OCI-LY7 (cell line): ENCODE data around the gene CIROP. TPM values are rescaled to one million over a fixed set of nuclear protein-coding genes. Genes with fewer than 3 reads are reported as not detected.

Experiments used
- BruUV-seq: library from RNA; stranded (reverse); fragments of 400-500 nt; replicated peaks from 2 replicates; lab custom pipeline; 2021; lab: Mats Ljungman, UMichigan
- CTCF ChIA-PET: fragments of 300-600 bp; sonication (Branson Sonifier 250); formaldehyde crosslinking; loops from one replicate; lab custom pipeline; 2022; ENCODE audit warnings: antibody characterized with exemption; ENCODE audit not compliant: unreplicated experiment; lab: Charles Lee
- POLR2A ChIA-PET: fragments of 300-600 bp; sonication (Branson Sonifier 250); formaldehyde crosslinking; loops from one replicate; lab custom pipeline; 2022; ENCODE audit warnings: antibody characterized with exemption; lab: Charles Lee
- DNase-seq: peaks from one replicate; pipeline ENCODE4 v3.0.0-alpha.2; 2015; ENCODE audit warnings: low spot score
- H2AFZ ChIP-seq: fragments of 200-600 bp; sonication (generic), shearing (Covaris generic); 2 replicates; pipeline ENCODE4 v1.6.1; 2014; ENCODE audit warnings: mild to moderate bottlenecking, antibody characterized with exemption, low read length, moderate library complexity
- H3K27ac ChIP-seq: fragments of 200-600 bp; sonication (generic); 2 replicates; pipeline ENCODE4 v1.5.1; 2014; ENCODE audit warnings: mixed run types, low read depth, mild to moderate bottlenecking, moderate library complexity, low read length, inconsistent platforms; ENCODE audit not compliant: poor library complexity, severe bottlenecking
- H3K36me3 ChIP-seq: fragments of 200-600 bp; sonication (generic); 2 replicates; pipeline ENCODE4 v1.6.1; 2014; ENCODE audit warnings: mild to moderate bottlenecking, antibody characterized with exemption, low read length, moderate library complexity, mixed read lengths; ENCODE audit not compliant: insufficient read depth
- H3K4me1 ChIP-seq: fragments of 200-600 bp; sonication (generic); 2 replicates; pipeline ENCODE4 v1.5.1; 2014; ENCODE audit warnings: mild to moderate bottlenecking, low read length; ENCODE audit not compliant: insufficient read depth, poor library complexity, severe bottlenecking
- H3K4me2 ChIP-seq: fragments of 200-600 bp; sonication (generic); 2 replicates; pipeline ENCODE4 v1.6.1; 2014; ENCODE audit warnings: mild to moderate bottlenecking, low read length
- H3K4me3 ChIP-seq: fragments of 200-600 bp; sonication (generic); 2 replicates; pipeline ENCODE4 v1.5.1; 2014; ENCODE audit warnings: mild to moderate bottlenecking, low read depth, low read length; ENCODE audit not compliant: poor library complexity, severe bottlenecking
- H3K79me2 ChIP-seq: fragments of 200-600 bp; sonication (generic); 2 replicates; pipeline ENCODE4 v1.6.1; 2016; ENCODE audit warnings: low read depth, mild to moderate bottlenecking, low read length, moderate library complexity, mixed read lengths; ENCODE audit not compliant: insufficient read depth
- H3K9me2 ChIP-seq: fragments of 200-600 bp; sonication (generic); 2 replicates; pipeline ENCODE4 v1.6.1; 2016; ENCODE audit warnings: mild to moderate bottlenecking, low read length, mixed read lengths; ENCODE audit not compliant: insufficient read depth
- H3K9me3 ChIP-seq: fragments of 200-600 bp; sonication (generic); 2 replicates; pipeline ENCODE4 v1.6.1; 2014; ENCODE audit warnings: mild to moderate bottlenecking, mixed run types, low read length, mixed read lengths
- H4K20me1 ChIP-seq: fragments of 200-600 bp; sonication (generic); 2 replicates; pipeline ENCODE4 v1.6.1; 2014; ENCODE audit warnings: mild to moderate bottlenecking, antibody characterized with exemption, low read length, moderate library complexity, mixed read lengths; ENCODE audit not compliant: insufficient read depth
- EZH2phosphoT487 ChIP-seq: fragments of 200-600 bp; sonication (generic); IDR thresholded peaks from 2 replicates; pipeline ENCODE4 v1.6.1; 2018; ENCODE audit warnings: low read depth, borderline replicate concordance, mild to moderate bottlenecking, mixed run types, antibody characterized with exemption, low read length, moderate library complexity, mixed read lengths
- intact Hi-C: fragments of 100-400 bp; cut with micrococcal nuclease; formaldehyde crosslinking; loops from one replicate; pipeline ENCODE4 v1.10.0; 2022; ENCODE audit not compliant: unreplicated experiment
- total RNA-seq, 2 experiments: library from RNA; depleted of rRNA in 1 of 2; stranded (reverse); fragments of >200 nt in 1 of 2; shearing (Covaris generic) in 1 of 2; gene quantifications; 2 replicates each; pipeline ENCODE4 v1.2.3, GENCODE V29; 2014 to 2022
- TF ChIP-seq, protein P1 (sequence below): fragments of 200-600 bp; sonication (generic); conservative IDR thresholded peaks from 2 replicates; pipeline ENCODE4 v1.5.1; 2014; ENCODE audit warnings: mild to moderate bottlenecking, antibody characterized with exemption, low read length, moderate library complexity, mixed read lengths

CIROP gene
- total RNA-seq, 2 experiments from 2014 or later = not detected

DNA sequence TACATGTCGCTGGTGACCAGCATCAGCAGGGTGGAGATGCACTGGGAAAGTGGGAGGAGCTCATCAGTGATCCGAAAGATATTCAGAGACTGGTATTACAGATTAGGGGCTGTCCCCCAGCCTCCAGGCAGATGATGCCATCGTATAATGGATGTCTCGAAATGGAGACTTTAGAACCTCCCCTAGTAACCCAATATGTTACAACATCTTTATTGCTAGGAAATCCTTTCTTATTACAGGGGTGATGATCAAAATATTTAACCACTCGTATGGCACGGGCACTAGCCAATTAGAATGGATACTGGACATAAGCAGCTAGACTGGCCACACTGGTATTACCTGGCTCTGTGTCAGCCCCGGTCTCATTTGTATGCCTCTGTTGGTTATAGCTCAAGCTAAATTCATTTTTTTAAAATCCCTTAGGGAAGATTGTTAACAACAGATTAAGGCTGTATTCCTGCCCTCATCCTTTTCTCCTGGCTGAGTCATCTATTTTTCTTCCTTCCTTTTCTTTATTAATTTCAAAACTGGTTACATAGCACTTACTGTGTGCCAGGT, 25.0 kb upstream of the CIROP start:
- no TSS peak for BruUV-seq
- Histone ChIP-seq H3K9me3 (no peaks in the 10 kb centered on the region), H3K4me2 (no peak overlapping the region), H4K20me1 (no peaks in the 10 kb centered on the region), H3K9me2 (no peaks in the 10 kb centered on the region), H3K4me3 (no peak overlapping the region), H2AFZ (no peak overlapping the region), H3K4me1 (peaks cover 6% of the 10 kb centered on the region), H3K79me2 (no peaks in the 10 kb centered on the region), H3K36me3 (no peaks in the 10 kb centered on the region), H3K27ac (no peak overlapping the region)
- intact Hi-C loops = no loop called here
- TF ChIP-seq, protein P1, sequence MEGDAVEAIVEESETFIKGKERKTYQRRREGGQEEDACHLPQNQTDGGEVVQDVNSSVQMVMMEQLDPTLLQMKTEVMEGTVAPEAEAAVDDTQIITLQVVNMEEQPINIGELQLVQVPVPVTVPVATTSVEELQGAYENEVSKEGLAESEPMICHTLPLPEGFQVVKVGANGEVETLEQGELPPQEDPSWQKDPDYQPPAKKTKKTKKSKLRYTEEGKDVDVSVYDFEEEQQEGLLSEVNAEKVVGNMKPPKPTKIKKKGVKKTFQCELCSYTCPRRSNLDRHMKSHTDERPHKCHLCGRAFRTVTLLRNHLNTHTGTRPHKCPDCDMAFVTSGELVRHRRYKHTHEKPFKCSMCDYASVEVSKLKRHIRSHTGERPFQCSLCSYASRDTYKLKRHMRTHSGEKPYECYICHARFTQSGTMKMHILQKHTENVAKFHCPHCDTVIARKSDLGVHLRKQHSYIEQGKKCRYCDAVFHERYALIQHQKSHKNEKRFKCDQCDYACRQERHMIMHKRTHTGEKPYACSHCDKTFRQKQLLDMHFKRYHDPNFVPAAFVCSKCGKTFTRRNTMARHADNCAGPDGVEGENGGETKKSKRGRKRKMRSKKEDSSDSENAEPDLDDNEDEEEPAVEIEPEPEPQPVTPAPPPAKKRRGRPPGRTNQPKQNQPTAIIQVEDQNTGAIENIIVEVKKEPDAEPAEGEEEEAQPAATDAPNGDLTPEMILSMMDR = no peak
- TF ChIP-seq EZH2phosphoT487 = no peak
- no peak for DNase-seq
- CTCF ChIA-PET = interaction anchor here (2.1 kb wide), 1 partner anchor 9 kb away, joined by 8 read pairs; no protein-coding TSS in a partner anchor
- POLR2A ChIA-PET = interaction anchor here (0.6 kb wide), 2 partner anchors 35 to 48 kb away, joined by 3 read pairs; no protein-coding TSS in a partner anchor

DNA sequence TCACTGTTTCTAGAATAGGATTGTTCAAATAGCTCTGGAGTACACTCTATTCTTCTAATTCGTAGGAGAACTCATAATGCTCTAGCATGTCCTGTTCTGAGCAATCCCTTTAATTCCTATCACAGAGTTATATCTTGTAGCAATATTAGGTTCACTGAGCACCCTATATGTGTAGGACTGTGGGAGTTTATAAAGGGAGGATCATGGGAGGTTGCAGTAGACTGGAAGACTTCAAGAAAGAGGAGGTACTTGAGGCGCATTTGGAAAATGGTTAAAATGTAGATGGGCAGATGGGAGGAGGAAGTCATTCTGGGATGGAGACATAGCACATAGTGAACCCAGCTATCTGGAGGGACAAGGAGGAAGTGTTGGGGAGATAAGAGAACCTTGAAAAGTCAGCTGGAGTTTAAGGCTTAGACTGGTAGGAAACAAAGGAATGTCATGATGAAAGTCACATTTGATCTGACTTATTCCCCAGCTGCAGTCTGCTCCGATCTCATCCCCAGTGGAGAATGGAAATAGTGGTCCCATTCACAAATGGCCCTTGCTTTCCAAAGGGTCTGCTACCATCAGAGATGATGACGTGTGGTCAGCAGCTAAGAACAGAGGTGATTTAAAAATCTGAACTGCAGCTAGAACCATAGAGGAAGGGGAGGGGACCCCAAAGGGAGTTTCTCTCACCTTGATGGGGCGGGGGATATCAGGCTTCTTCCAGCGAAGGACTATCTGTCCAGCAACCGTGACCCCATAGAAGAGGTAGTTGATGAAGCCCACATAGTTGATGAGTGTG, 24.4 kb upstream of the CIROP start:
- Histone ChIP-seq H3K4me2 (no peak overlapping the region), H3K79me2 (no peaks in the 10 kb centered on the region), H3K27ac (no peak overlapping the region), H3K9me2 (no peaks in the 10 kb centered on the region), H3K36me3 (no peaks in the 10 kb centered on the region), H3K4me3 (no peak overlapping the region), H4K20me1 (no peaks in the 10 kb centered on the region), H3K4me1 (peaks cover 6% of the 10 kb centered on the region), H3K9me3 (no peaks in the 10 kb centered on the region), H2AFZ (no peak overlapping the region)
- no peak for DNase-seq
- BruUV-seq = no TSS peak
- no peak for TF ChIP-seq EZH2phosphoT487
- TF ChIP-seq, protein P1 = no peak
- CTCF ChIA-PET = no interaction called here
- POLR2A ChIA-PET = interaction anchor here (0.6 kb wide), 2 partner anchors 36 to 47 kb away, joined by 3 read pairs; no protein-coding TSS in a partner anchor
- intact Hi-C loops = no loop called here
